GM18951 (cell line): ENCODE results near the gene NELL2.
"Not testable (repeated sequence)": the region's sequence is repeated elsewhere in the genome, so short reads cannot be mapped to it uniquely, and the experiment has no call there.

Experiments
- POLR2A ChIP-seq: IDR thresholded peaks from 4 replicates; pipeline ENCODE4 v1.6.1; 2011; ENCODE audit warnings: mild to moderate bottlenecking; ENCODE audit not compliant: insufficient read length, insufficient read depth; ENCODE audit errors: extremely low read depth
- in situ Hi-C: fragments of 300-500 bp; cut with MboI; formaldehyde crosslinking; loops from one replicate; pipeline ENCODE4 v1.12.0; 2022; ENCODE audit warnings: low sequenced_read_pairs, mixed read lengths, inconsistent platforms; ENCODE audit not compliant: unreplicated experiment

The NELL2 gene

DNA sequence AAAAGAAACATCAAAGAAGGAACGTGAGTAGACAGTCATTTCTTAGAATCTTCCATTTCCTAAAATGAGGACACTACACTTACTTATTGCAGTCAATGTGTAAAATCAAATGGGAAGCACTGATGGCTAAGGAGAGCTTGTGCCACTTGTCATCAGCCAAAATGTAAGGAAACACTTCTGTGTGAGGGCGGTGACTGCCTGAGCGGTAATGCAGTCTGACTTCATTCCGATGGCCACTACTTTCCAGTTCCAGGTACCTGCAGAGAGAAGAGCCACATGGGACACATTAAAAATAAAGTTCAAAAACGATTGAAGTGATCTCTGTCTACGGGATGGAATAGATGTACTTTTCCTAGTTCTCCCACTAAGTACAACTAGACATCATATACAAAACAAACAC lies 96.3 kb downstream of the NELL2 start:
- in situ Hi-C loops: loop anchor here (5.0 kb wide), 1 partner anchor 153 kb away; no protein-coding TSS in a partner anchor
- TF ChIP-seq POLR2A: no peak

DNA sequence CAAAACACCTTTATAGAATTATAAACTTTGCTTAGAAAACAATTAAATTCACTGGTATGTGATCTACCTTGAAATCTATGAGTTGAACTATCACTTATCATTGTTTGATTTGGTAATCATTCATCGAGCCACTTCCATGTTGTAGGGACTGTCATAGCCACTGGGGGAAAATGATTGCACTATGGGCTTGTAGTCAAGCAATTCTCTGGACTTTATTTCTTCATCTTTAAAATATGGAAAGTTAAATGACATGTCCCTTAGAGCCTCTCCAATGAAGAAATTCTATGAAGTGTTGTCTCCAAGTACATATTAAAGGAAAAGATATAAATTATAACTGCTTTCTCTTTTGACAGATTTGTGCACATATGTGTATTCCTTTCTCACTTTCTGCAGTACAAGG lies 97.3 kb downstream of the NELL2 start:
- TF ChIP-seq POLR2A: no peak
- in situ Hi-C loops: loop anchor here (5.0 kb wide), 1 partner anchor 153 kb away; no protein-coding TSS in a partner anchor

DNA sequence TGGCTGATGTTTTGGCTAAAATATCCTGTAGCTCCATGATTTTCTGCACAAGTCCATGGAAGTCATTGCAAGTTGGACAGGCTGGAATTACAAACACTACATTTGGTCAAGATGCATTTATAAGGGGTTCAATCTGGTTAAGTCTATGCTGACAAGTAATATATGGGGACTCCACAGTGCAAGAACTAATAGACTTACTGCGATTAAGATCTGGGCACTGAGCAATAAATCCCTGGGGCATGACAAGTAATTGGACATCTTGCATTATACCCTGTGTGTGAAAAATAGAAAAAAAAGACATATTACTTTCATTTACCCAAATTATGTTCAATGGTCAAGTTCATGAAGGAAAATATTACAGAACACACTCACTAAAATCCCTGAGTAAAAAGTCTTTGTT lies 99.1 kb downstream of the NELL2 start:
- in situ Hi-C loops: loop anchor here (5.0 kb wide), 1 partner anchor 155 kb away; no protein-coding TSS in a partner anchor

DNA sequence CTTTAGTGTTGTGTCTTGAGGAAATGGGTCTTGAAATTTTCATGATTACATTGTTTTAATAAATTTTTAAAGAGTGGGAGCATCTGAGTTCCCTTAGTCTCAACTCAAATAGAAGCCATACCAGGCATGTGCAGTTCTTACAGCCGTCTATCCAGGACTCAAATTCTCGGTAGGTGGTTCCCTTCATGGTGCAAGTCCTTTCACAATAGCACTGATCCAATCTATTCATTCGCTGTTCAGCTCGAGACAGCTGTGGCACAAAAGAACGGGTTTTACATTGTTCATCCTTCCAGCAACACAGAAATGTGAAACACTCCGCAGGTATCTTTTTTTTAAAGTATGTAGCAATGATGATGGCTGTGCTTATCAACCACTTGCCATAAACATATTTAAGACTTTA lies 100.2 kb downstream of the NELL2 start:
- no peak for TF ChIP-seq POLR2A
- in situ Hi-C loops: loop anchor here (5.0 kb wide), 1 partner anchor 156 kb away; no protein-coding TSS in a partner anchor

More for the DNA sequence above, 99.1 kb downstream of the NELL2 start:
- no peak for TF ChIP-seq POLR2A

DNA sequence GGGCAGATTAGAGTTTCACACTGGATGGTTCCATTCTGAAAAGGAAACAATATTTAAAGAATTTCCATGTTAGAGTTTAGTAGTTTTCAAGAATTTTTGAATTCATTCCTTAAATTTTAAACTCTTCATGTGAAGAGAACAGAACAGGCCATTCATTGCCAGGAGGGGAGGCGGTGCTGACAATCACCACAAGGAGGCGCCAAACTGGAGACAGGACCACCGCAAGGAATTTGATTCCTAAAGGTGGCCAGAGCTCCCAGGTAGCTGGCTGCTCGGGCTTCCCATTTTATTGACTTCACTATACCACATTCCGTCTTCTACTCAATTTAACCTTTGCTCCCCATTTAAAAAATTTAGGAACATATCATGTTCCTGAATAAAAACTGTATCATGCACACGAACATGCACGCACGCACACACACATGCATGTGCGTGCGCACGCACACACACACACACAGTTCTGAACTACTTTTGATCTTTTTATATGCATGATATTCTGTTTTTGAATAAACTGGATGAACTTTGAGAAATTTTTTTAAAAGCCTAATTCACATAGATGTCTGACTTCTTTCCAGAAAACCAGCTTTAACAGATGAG lies 101.2 kb downstream of the NELL2 start:
- in situ Hi-C loops: loop anchor here (5.0 kb wide), 1 partner anchor 157 kb away; no protein-coding TSS in a partner anchor
- no peak for TF ChIP-seq POLR2A

DNA sequence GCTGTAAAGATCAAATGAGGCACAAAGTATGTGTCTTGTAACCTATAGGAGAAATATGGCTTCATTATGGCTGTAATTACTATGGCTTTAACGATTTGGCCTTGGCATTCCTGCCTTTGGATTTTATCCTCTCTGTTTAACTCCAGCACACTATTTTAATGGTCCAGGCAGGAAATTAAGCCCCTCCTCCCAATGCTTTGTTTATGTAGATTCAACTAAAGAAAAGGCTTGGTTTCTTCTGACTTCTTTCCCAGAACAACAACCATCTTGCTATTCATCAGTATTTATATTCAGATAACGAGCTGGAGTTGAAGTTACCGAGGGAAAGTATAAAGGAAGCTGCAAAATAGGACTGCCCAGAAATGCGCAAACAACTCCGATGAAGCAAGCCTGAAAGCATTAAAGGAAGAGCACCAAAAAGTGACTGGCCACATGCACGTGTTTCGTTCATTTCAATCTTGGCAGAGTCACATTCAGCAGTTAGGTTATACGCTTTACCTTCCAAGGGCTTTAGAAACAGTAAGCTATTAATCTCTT lies 104.6 kb downstream of the NELL2 start:
- in situ Hi-C loops: no loop called here
- TF ChIP-seq POLR2A: no peak

DNA sequence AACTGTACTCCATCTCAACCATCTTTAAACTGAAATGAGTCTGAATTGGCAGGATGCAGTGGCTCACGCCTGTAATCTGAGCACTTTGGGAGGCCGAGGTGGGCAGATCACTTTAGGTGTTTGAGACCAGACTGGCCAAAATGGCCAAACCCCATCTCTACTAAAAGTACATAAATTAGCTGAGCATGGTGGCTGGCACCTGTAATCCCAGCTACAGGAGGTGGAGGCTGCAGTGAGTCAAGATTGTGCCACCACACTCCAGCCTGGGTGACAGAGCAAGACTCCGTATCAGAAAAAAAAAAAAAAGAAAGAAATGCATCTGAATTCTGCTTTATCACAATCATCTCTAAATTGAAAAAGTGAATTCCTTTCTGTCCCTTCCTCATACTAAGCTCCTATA lies 110.3 kb downstream of the NELL2 start:
- in situ Hi-C loops: no loop called here
- no peak for TF ChIP-seq POLR2A

DNA sequence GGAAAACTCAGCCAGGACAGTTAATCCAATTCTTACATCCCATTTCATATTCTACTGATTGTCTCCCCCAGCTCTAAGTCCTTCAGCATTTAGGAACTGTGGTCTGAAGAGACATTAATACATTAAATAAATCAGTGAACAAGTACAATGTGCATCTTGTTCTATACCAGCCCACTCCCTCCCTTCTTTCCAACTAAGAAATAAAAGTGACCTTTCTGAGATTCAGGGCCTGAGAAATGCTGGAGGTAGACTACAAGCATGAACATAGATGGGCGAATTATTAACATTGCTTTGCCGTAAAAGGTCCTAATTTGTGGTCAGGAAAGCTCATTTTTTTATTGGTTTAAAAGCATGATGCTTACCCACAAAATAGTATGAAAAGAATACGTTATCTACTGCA lies 113.1 kb downstream of the NELL2 start:
- in situ Hi-C loops: no loop called here
- TF ChIP-seq POLR2A: no peak

DNA sequence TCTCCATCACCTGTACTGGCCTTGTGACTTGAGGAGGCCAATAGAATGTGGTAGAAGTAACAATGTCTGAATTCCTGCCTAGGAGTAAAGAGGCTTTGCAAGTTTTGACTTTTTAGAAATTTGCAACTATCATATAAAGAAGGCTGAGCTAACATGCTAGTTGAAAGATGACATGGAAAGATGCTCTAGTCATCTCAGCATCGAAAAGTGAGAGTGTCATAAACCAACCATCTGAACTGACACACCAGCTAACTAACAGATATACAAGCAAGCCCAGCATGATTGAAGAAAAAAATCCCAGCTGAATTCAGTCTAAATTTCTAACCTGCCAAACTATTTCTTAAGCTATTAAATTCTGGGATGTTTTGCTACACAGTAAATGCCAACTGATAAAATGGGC lies 116.8 kb downstream of the NELL2 start:
- in situ Hi-C loops: no loop called here

DNA sequence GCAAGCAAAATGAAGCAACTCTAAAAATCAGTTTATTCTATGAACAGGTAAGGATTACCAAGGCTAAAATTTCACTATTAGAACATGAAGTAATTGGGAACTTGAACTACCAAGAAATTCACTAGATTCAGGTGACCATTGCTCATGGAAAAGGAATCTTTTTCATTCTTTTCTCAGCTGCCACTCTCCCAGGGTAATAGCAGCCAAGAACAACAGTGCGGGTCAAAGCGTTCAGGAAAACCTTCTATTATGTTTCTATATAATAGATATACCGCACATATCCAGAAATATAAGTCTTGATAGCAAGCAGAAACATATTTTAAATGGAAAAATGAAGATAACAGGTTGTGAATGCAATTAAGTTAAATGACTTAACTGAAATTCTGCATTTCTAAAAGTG lies 125.6 kb downstream of the NELL2 start:
- in situ Hi-C loops: no loop called here
- no peak for TF ChIP-seq POLR2A

More for the DNA sequence above, 116.8 kb downstream of the NELL2 start:
- no peak for TF ChIP-seq POLR2A

DNA sequence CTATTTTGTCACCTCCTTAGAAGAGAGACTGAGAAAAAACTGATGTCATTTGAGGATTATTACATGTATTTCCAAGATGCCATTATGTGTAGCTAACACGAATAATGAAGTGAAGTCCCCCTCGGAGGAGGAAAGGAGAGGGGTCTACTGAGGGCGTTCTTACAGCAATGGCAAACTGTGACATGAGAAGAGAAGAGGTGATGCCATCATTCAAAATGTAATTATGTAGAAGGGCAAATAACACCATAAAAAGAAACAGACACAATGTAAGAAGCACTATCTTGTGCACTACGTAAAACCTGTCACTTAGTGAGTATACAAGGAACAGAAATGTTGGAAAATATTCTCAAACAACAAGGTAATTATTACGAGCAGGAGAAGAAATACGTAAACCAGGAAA lies 126.5 kb downstream of the NELL2 start:
- in situ Hi-C loops: no loop called here

DNA sequence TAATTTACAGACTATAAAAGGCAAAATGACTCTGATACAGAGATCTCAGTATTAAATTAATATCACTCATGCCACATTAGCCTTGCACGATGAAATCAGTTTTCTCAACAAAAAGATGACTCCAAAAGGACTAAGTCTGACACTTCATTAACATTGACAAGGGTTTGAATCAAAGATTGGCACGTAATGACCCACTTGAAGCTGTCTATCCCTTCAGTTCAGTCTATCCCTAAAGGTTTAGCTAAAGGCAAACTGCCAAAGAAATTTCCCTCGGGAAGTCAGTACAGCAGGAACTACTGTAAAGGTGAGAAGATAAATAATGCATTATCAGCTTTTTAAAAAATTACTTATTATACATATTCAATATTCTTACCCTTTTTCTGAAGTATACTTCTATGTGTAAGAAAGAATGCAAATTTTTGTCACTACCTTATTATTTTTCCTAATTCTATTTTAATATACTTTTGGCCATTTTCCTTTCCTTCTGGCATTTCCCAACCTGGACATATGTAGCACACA lies 127.1 kb downstream of the NELL2 start:
- in situ Hi-C loops: no loop called here
- no peak for TF ChIP-seq POLR2A

More for the DNA sequence above, 126.5 kb downstream of the NELL2 start:
- no peak for TF ChIP-seq POLR2A

DNA sequence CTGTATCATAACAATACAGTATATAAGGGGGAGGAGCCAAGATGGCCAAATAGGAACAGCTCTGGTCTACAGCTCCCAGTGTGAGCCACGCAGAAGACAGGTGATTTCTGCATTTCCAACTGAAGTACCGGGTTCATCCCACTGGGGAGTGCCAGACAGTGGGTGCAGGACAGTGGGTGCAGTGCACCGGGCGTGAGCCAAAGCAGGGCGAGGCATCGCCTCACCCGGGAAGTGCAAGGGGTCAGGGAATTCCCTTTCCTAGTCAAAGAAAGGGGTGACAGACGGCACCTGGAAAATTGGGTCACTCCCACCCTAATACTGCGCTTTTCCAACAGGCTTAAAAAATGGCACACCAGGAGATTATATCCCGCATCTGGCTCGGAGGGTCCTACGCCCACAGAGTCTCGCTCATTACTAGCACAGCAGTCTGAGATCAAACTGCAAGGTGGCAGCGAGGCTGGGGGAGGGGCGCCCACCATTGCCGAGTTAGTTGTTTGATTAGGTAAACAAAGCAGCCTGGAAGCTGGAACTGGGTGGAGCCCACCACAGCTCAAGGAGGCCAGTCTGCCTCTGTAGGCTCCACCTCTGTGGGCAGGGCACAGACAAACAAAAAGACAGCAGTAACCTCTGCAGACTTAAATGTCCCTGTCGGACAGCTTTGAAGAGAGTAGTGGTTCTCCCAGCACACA lies 134.7 kb downstream of the NELL2 start:
- in situ Hi-C loops: not testable (repeated sequence)

DNA sequence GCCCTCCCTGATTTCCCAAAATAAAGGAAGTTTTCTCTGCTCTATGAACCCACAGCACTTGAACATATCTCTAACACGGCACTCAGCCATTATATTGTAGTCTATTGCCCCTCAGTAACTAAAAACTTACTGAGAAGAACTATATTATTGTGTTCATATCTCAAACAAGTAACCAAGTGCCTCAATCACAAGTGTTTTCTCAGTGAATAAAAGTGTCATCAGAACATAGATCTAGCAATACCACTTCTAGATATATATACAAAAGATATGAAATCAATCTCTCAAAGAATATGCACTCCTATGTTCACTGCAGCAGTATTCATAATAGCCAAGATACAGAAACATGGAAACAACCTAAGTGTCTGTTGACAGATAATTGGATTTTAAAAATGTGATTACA lies 138.1 kb downstream of the NELL2 start:
- in situ Hi-C loops: no loop called here
- TF ChIP-seq POLR2A: no peak
